ENCODE data around the gene KRTAP1-3.

DNA sequence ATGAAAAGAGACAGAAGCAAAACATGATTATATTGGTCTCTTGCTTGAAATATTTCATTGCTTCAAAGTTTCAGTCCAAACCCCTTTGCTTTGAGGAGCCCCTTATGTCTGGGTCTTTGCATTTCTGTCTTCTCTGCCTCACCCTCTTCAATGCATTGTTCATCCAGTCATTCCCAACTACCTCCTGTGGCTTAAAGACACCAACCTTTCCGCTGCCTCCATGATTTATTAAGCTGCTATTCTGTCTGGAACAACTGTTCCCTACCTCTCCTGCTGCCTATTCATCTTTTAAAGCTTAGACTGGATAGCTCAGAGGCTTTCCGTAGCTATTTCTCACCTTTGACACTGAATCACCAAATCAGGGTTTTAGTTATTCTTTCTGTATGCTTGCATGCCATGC is 37.3 kb downstream of the KRTAP1-3 start:
- TF ChIP-seq, protein P1, sequence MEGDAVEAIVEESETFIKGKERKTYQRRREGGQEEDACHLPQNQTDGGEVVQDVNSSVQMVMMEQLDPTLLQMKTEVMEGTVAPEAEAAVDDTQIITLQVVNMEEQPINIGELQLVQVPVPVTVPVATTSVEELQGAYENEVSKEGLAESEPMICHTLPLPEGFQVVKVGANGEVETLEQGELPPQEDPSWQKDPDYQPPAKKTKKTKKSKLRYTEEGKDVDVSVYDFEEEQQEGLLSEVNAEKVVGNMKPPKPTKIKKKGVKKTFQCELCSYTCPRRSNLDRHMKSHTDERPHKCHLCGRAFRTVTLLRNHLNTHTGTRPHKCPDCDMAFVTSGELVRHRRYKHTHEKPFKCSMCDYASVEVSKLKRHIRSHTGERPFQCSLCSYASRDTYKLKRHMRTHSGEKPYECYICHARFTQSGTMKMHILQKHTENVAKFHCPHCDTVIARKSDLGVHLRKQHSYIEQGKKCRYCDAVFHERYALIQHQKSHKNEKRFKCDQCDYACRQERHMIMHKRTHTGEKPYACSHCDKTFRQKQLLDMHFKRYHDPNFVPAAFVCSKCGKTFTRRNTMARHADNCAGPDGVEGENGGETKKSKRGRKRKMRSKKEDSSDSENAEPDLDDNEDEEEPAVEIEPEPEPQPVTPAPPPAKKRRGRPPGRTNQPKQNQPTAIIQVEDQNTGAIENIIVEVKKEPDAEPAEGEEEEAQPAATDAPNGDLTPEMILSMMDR (optimal IDR thresholded peaks at IDR 0.05 in 1 of 3, IDR thresholded peaks at IDR 0.05 in 1 of 3, conservative IDR thresholded peaks at IDR 0.05 in 1 of 3; ENCODE audit: extremely low read depth in 1 of 3, insufficient read depth in 2 of 3, low read length in 3 of 3): no peak
- TF ChIP-seq EZH2 (IDR thresholded peaks at IDR 0.05; ENCODE audit: low read length): no peak

All from keratinocyte (primary cell).